Activated T-helper 17 cell treated with anti-CD3 and anti-CD28 coated beads, Interleukin-2, amount 50 U/mL, for 72 hours (primary cell): Measurements from ENCODE around the gene TM7SF2. TPM values are rescaled to one million over a fixed set of nuclear protein-coding genes. Genes with fewer than 3 reads are reported as not detected.
A peak's percentile ranks its signal among the peaks of the same experiment; 100 is the strongest.

Experiments
- ATAC-seq: fragments of 150-1000 bp; cut with Tn5 transposase; replicated peaks from 2 replicates; pipeline ENCODE4 v1.10.0; 2021; ENCODE audit warnings: mild to moderate bottlenecking, moderate library complexity
- H3K27ac Mint-ChIP-seq: one replicate; pipeline ENCODE4 v1.8.0; 2022; ENCODE audit warnings: mixed read lengths
- H3K27me3 Mint-ChIP-seq: one replicate; pipeline ENCODE4 v1.8.0; 2022; ENCODE audit warnings: mixed read lengths
- H3K36me3 Mint-ChIP-seq: one replicate; pipeline ENCODE4 v1.8.0; 2022; ENCODE audit warnings: low read depth, mild to moderate bottlenecking, mixed read lengths
- H3K4me1 Mint-ChIP-seq: one replicate; pipeline ENCODE4 v1.8.0; 2022; ENCODE audit warnings: mixed read lengths
- H3K4me3 Mint-ChIP-seq: one replicate; pipeline ENCODE4 v1.8.0; 2022; ENCODE audit warnings: mild to moderate bottlenecking, mixed read lengths
- H3K9me3 Mint-ChIP-seq: one replicate; pipeline ENCODE4 v1.8.0; 2022; ENCODE audit warnings: mixed read lengths
- total RNA-seq, 2 donors: library from RNA; stranded (reverse); gene quantifications; one replicate each; pipeline ENCODE4 v1.2.3, GENCODE V29; 2022

Gene TM7SF2
- total RNA-seq, 2 donors from 2014 or later, result 19.7 to 20.1 TPM

DNA sequence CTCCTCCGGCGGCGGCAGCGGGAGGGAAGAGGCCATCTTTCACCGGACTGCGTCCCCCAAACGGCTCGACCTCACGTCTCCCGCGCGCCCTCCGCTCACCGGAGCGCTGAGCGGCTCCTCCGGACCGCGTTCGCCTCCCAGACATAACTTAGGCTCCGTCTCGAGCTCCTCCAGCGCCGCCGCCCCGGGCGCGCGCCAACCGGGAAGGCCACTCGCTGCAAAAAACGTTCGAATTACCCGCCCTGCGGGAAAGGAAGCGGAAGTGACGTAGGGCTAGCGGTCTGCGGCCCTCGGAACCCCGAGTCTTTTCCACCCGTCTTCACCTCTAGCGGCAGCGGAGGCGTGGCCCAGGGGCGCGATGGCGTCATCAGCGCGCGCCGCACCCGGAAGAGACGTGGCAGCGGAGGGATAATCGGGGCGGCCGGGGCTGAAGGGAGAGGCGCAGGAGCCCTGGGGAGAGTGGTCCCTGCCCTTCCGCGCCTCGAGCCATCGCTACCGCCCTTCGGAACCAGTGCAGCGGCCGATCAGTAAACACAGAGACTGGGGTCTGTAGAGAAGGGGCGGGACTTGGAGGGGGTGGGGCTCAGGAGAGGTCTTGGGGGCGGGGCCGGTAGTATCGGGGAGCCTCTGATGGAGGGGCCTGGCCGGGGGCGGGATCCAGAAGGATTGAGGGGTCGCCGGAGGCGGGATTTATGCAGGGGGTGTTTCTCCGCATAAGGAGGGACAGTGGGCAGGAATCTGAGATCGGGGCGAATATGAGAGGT is 27.7 kb upstream of the TM7SF2 start, which contains the start of the genes CDCA5 and ZFPL1:
CDCA5 (minus strand) TSS at position 207 of the 764 bp plus-strand sequence; CDS start at position 145, 62 bp downstream.
ZFPL1 (plus strand) TSS at position 389 of the 764 bp plus-strand sequence. CDS start 477 bp downstream, outside the sequence.
- no peaks in the 10 kb centered on the region for H3K27me3 Mint-ChIP-seq
- peak within 1 kb of the TSS; percentile 98 for H3K4me3 Mint-ChIP-seq
- ATAC-seq, result peak; percentile 94
- no peaks in the 10 kb centered on the region for H3K9me3 Mint-ChIP-seq
- H3K4me1 Mint-ChIP-seq, result peaks cover 33% of the 10 kb centered on the region
- H3K36me3 Mint-ChIP-seq, result peaks cover 91% of the 10 kb centered on the region
- peak within 1 kb of the TSS; percentile 98 for H3K27ac Mint-ChIP-seq

DNA sequence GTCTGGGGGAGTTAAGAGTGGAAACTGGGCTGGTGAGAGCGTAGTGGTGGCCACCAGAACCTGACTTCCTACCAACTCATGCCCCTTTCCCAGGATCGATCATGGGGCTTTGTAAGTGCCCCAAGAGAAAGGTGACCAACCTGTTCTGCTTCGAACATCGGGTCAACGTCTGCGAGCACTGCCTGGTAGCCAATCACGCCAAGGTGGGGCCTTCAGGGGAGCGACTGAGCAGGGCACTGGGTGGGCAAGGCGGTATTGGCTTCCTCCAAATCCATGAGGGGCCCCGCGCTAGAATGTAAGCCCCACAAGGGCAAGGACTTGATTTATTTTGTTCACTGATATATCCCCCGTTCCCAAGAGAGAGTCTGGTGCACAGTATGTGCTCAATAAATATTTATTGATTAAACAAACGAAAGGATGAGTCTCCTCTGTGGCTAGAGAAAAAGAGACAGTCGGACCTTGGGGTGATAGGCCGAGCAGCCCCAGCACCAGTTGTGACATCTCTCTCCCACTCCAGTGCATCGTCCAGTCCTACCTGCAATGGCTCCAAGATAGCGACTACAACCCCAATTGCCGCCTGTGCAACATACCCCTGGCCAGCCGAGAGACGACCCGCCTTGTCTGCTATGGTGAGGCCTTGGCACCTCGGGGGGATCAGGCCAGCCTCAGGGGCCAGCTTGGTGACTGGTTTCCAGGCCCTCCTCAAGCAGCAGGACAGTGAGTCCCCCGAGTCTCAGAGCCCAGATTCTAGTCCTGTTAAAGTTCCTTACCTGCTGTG is 26.9 kb upstream of the TM7SF2 start:
- peak overlapping the region; percentile 98 for H3K4me3 Mint-ChIP-seq
- H3K27me3 Mint-ChIP-seq, result no peaks in the 10 kb centered on the region
- no peaks in the 10 kb centered on the region for H3K9me3 Mint-ChIP-seq
- H3K4me1 Mint-ChIP-seq, result peaks cover 33% of the 10 kb centered on the region
- H3K27ac Mint-ChIP-seq, result peak overlapping the region; percentile 98
- no peak for ATAC-seq
- peaks cover 90% of the 10 kb centered on the region for H3K36me3 Mint-ChIP-seq

DNA sequence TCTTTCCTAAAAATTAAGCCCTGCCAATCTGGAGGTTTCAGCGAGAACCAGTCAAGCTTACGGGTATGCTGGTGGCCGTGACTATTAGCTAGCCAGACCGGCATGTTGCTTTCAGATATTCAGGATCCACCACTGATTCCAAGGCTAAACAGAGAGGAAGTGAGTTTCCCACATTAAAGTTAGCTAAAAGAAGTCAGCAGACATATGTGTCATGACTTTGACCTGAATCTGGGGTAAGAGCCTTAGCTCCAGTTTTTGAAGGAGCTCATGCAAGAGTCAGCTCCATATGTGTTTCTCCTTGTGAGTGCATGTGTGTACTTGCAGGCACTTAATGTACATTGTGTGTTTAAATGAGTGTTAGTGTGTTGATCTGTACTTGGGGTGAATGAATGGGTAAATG is 26.2 kb upstream of the TM7SF2 start:
- peak overlapping the region; percentile 98 for H3K27ac Mint-ChIP-seq
- H3K36me3 Mint-ChIP-seq, result peaks cover 84% of the 10 kb centered on the region
- no peaks in the 10 kb centered on the region for H3K9me3 Mint-ChIP-seq
- no peak for ATAC-seq
- H3K27me3 Mint-ChIP-seq, result no peaks in the 10 kb centered on the region
- H3K4me1 Mint-ChIP-seq, result peaks cover 33% of the 10 kb centered on the region
- H3K4me3 Mint-ChIP-seq, result peak overlapping the region; percentile 98

DNA sequence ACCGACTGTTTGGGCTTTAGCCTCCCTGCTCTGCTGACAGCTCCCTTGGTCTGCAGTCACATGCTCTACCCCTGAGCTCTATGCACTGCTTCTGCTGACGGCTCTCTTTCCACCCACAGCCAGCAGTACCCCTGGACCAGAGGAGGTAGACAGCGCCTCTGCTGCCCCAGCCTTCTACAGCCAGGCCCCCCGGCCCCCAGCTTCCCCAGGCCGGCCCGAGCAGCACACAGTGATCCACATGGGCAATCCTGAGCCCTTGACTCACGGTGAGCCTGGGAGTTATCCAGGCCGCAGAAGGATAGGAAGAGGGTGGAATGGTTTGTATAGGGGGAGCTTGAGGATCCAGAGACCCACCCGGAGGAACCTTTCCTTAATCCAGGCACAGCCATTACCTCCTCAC is 24.9 kb upstream of the TM7SF2 start:
- Mint-ChIP-seq H3K4me1 (peaks cover 28% of the 10 kb centered on the region), H3K4me3 (no peak overlapping the region), H3K9me3 (no peaks in the 10 kb centered on the region), H3K27ac (no peak overlapping the region), H3K27me3 (no peaks in the 10 kb centered on the region), H3K36me3 (peaks cover 70% of the 10 kb centered on the region)
- no peak for ATAC-seq

DNA sequence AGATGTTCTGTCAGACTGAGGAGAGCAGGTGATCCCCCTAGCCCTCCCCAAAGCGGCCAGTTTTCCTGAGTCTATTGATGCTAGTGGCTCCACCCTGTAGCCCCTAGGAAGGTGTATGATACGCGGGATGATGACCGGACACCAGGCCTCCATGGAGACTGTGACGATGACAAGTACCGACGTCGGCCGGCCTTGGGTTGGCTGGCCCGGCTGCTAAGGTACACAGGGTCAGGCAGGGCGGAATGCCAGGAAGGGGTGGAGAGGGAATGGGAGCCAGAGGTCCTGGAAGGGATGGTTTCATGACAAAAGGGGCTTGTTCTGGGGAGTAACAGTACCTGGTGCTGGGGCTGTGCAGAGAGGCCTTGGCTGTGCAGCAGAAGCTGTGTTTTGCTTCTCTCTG is 24.5 kb upstream of the TM7SF2 start:
- no peak for ATAC-seq
- H3K4me3 Mint-ChIP-seq, result no peak overlapping the region
- H3K4me1 Mint-ChIP-seq, result peaks cover 28% of the 10 kb centered on the region
- H3K36me3 Mint-ChIP-seq, result peaks cover 67% of the 10 kb centered on the region
- no peaks in the 10 kb centered on the region for H3K9me3 Mint-ChIP-seq
- H3K27me3 Mint-ChIP-seq, result no peaks in the 10 kb centered on the region
- H3K27ac Mint-ChIP-seq, result no peak overlapping the region

DNA sequence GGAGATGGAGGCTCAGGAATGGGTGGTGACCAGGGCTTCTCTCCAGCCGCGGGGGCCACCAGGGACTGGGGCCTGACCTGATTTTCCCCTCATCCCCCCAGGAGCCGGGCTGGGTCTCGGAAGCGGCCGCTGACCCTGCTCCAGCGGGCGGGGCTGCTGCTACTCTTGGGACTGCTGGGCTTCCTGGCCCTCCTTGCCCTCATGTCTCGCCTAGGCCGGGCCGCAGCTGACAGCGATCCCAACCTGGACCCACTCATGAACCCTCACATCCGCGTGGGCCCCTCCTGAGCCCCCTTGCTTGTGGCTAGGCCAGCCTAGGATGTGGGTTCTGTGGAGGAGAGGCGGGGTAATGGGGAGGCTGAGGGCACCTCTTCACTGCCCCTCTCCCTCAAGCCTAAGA is 23.8 kb upstream of the TM7SF2 start:
- peaks cover 61% of the 10 kb centered on the region for H3K36me3 Mint-ChIP-seq
- no peak for ATAC-seq
- no peak overlapping the region for H3K27ac Mint-ChIP-seq
- peaks cover 25% of the 10 kb centered on the region for H3K4me1 Mint-ChIP-seq
- H3K9me3 Mint-ChIP-seq, result no peaks in the 10 kb centered on the region
- no peak overlapping the region for H3K4me3 Mint-ChIP-seq
- H3K27me3 Mint-ChIP-seq, result no peaks in the 10 kb centered on the region

DNA sequence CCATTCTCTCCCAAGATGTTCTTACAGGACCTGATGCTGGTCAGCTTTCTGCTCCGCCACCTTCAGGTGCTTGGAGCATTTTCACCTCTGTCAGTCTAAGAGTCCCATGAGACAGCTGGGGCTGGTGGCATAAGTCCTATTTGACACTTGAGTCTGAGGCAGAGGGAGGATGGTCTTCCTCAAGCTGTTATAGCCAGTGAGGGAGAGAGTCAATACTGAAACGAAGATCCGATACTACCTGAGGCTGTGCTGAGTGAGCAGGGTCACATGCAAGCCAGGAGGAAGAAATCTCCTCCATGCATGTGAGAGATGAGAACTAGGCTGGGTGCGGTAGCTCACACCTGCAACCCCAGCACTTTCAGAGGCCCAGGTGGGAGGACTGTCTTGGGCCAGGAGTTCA is 22.1 kb upstream of the TM7SF2 start:
- no peak for ATAC-seq
- no peaks in the 10 kb centered on the region for H3K27me3 Mint-ChIP-seq
- H3K27ac Mint-ChIP-seq, result peak overlapping the region; percentile 33
- H3K9me3 Mint-ChIP-seq, result no peaks in the 10 kb centered on the region
- no peak overlapping the region for H3K4me3 Mint-ChIP-seq
- H3K4me1 Mint-ChIP-seq, result peaks cover 11% of the 10 kb centered on the region
- H3K36me3 Mint-ChIP-seq, result peaks cover 43% of the 10 kb centered on the region

DNA sequence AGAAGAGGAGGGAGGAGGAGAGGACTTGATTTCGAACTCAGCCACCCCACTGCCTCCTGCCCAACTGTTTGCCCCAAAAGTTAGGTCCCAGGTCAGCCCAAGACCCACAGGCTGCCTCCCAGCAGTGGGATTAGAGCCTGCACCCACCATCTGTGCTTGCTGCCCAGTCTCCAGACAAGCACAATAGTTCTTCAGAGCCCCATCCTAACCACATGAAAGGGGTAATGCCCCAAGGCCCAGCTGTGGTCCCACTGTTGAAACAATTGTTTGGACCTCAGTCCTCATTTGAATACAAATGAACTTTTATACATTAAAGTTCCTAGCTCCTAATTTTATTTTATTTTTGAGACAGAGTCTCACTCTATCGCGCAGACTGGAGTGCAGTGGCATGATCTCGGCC is 21.0 kb upstream of the TM7SF2 start:
- no peak overlapping the region for H3K4me3 Mint-ChIP-seq
- H3K27ac Mint-ChIP-seq, result no peak overlapping the region
- peaks cover 9% of the 10 kb centered on the region for H3K4me1 Mint-ChIP-seq
- no peaks in the 10 kb centered on the region for H3K9me3 Mint-ChIP-seq
- H3K27me3 Mint-ChIP-seq, result no peaks in the 10 kb centered on the region
- no peak for ATAC-seq
- peaks cover 34% of the 10 kb centered on the region for H3K36me3 Mint-ChIP-seq

DNA sequence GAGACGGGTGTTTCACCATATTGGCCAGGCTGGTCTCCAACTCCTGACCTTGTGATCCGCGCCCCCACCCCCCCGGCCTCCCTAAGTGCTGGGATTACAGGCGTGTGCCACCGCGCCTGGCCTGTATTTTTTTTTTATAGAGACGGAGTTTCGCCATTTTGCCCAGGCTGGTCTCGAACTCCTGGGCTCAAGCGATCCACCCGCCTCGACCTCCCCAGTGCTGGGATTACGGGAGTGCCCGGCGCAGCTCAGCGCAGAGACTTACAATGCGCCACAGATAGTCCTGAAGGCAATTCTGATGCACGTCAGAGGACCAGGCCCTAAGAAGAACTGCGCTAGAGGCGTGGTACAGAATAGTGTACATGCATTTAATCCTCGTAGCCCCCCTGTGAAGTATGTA is 16.2 kb upstream of the TM7SF2 start:
- peak overlapping the region; percentile 84 for H3K4me3 Mint-ChIP-seq
- no peaks in the 10 kb centered on the region for H3K9me3 Mint-ChIP-seq
- H3K36me3 Mint-ChIP-seq, result peaks cover 21% of the 10 kb centered on the region
- H3K27ac Mint-ChIP-seq, result peak overlapping the region; percentile 88
- H3K4me1 Mint-ChIP-seq, result peaks cover 13% of the 10 kb centered on the region
- ATAC-seq, result no peak
- no peaks in the 10 kb centered on the region for H3K27me3 Mint-ChIP-seq

DNA sequence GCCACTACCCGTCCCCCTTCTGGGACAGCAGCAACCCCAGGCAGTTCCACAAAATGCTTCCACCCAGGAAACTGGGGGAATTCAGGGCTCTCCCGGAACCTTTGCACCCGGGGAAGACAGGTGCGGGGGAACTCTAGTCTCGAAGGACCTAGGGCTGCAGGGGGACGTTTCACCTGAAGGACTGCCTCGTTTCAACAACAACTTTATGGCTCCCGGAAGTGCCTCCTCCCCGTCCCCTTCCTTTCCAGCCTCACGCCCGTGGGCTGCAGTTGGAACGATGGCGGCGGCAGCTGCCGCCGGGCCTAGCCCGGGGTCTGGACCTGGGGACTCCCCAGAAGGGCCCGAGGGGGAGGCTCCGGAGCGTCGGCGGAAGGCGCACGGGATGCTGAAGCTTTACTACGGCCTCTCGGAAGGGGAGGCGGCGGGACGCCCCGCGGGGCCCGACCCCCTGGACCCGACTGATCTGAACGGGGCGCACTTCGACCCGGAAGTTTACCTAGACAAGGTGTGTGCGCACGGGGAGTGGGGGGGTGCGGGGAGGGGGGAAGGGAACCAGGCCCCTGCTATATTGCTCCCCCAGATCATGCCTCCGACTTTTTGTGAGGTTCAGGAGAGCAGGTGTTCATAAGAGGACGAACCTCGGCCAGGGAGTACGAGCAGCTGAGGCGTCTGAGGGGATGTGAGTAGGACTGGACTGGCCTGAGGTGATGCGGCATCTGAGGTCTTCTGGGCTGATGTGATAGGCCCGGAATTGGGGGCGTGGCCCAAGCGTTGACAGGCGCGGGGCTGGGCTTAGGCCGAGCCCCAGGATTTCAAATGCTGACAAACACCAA is 15.5 kb upstream of the TM7SF2 start, which contains the start of gene VPS51:
VPS51 (plus strand) TSS at position 241 of the 833 bp plus-strand sequence; CDS start at position 278, 37 bp downstream.
- peak; percentile 100 for ATAC-seq
- peak within 1 kb of the TSS; percentile 88 for H3K27ac Mint-ChIP-seq
- H3K9me3 Mint-ChIP-seq, result no peaks in the 10 kb centered on the region
- H3K27me3 Mint-ChIP-seq, result no peaks in the 10 kb centered on the region
- H3K4me1 Mint-ChIP-seq, result peaks cover 13% of the 10 kb centered on the region
- peak within 1 kb of the TSS; percentile 84 for H3K4me3 Mint-ChIP-seq
- peaks cover 25% of the 10 kb centered on the region for H3K36me3 Mint-ChIP-seq

DNA sequence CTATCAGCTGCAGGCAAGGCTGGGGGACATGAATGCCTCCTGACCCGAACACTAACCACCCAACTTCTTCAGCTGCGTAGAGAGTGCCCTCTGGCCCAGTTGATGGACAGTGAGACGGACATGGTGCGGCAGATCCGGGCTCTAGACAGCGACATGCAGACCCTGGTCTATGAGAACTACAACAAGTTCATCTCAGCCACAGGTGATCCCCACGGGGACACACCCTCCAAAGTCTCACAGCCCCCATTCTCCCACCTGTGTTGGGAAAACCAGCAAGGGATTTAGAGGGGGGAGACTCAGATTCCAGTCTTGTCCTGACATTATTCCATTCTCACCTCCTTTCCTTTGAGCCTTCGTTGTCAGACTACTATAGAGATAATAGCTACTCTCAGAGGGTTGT is 14.7 kb upstream of the TM7SF2 start:
- Mint-ChIP-seq H3K36me3 (peaks cover 25% of the 10 kb centered on the region), H3K27me3 (no peaks in the 10 kb centered on the region), H3K27ac (peak overlapping the region; percentile 88), H3K4me1 (peaks cover 13% of the 10 kb centered on the region), H3K4me3 (peak overlapping the region; percentile 84), H3K9me3 (no peaks in the 10 kb centered on the region)
- ATAC-seq, result peak; percentile 0

DNA sequence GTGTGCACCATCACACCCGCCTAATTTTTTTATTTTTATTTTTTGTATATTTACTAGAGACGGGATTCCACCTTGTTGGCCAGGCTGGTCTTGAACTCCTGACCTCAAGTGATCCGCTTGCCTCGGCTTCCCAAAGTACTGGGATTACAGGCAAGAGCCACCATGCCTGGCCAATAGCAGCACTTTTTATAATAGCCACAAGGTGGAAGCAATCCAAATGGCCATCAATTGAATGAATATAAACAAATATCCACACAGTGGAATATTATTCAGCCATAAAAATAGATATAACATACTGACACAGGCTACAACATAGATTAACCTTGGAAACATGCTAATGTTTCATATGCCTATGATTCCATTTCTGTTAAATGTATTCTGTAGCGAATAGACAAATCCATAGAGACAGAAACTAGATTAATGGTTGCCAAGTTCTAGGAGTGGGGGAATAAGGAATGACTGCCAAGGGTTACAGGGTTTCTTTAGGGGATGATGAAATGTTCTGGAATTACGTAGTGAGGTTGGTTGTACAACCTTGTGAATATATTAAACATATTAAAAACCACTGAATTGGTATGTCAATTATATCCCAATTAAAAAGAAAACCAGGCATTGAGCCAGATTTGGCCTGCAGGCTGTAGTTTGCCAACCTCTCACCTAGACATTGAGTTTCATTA is 10.9 kb upstream of the TM7SF2 start:
- ATAC-seq, result no peak
- no peak overlapping the region for H3K27ac Mint-ChIP-seq
- no peaks in the 10 kb centered on the region for H3K27me3 Mint-ChIP-seq
- peaks cover 11% of the 10 kb centered on the region for H3K4me1 Mint-ChIP-seq
- H3K9me3 Mint-ChIP-seq, result no peaks in the 10 kb centered on the region
- H3K4me3 Mint-ChIP-seq, result no peak overlapping the region
- peaks cover 55% of the 10 kb centered on the region for H3K36me3 Mint-ChIP-seq

DNA sequence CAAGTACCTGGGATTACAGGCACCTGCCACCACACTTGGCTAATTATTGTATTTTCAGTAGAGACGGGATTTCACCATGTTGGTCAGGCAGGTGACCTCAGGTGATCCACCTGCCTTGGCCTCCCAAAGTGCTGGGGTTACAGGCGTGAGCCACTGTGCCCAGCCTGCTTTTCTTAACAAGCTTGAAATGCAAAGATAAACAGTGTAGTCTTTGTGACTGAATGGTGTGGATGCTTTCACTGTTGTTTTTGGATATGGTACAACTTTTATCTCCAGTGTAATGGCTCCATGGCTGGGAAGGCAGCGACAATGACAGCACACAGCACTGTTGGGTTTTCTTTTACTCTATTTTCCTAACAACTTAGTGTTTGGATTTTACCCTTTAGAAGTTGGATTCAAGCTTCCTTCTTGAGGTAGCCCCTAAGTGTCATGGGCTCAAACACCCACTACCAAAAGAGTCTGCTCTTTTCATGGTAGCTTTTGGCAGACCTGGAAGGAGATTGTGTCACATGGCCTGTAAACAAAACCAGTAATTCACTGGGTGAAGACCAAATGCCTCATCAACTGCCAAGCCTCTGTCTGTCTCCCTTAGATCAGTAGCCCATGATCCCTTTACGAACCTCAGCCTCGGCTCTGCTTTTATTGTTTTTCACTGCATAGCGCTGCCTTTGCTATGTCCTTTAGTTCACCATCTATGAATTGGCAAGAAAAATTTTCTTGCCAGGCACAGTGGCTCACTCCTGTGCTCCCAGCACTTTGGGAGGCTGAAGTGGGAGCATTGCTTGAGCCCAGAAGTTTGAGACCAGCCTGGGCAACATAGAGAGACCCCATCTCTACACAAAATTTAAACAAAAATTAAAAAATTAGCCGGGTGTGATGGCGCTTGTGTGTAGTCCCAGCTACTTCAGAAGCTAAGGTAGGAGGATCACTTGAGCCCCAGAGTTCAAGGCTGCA is 9.3 kb upstream of the TM7SF2 start:
- no peaks in the 10 kb centered on the region for H3K9me3 Mint-ChIP-seq

More for the DNA sequence above, 9.3 kb upstream of the TM7SF2 start:
- H3K4me1 Mint-ChIP-seq, result peaks cover 13% of the 10 kb centered on the region
- ATAC-seq, result no peak
- no peak overlapping the region for H3K27ac Mint-ChIP-seq
- no peak overlapping the region for H3K4me3 Mint-ChIP-seq
- peaks cover 63% of the 10 kb centered on the region for H3K36me3 Mint-ChIP-seq
- H3K27me3 Mint-ChIP-seq, result no peaks in the 10 kb centered on the region
